Inferior parietal cortex (tissue), 1 donor: ENCODE measurements around the gene RPP38.

Experiments used
- DNase-seq: peaks from one replicate; pipeline ENCODE4 v3.0.0-alpha.2; 2016; ENCODE audit errors: extremely low spot score

The RPP38 gene

GRCh38 chr10:15097011-15097812 lies at the start of gene RPP38:
Gene RPP38, plus strand, starts transcription at chr10:15097355. Its CDS starts 5,960 bp downstream, at chr10:15103315.
- peak; percentile 94 for DNase-seq

GRCh38 chr10:15049533-15049932 lies 47.6 kb upstream of the RPP38 start:
- DNase-seq = no peak

- no peak for DNase-seq
Observed at GRCh38 chr10:15052121-15052520, 45.0 kb upstream of the RPP38 start.

- DNase-seq = no peak
Observed at GRCh38 chr10:15053061-15053460, 44.1 kb upstream of the RPP38 start.

- no peak for DNase-seq
Observed at GRCh38 chr10:15058689-15059088, 38.5 kb upstream of the RPP38 start.

GRCh38 chr10:15059914-15060313 lies 37.2 kb upstream of the RPP38 start:
- DNase-seq = no peak

GRCh38 chr10:15060638-15061037 lies 36.5 kb upstream of the RPP38 start:
- no peak for DNase-seq

- no peak for DNase-seq
Observed at GRCh38 chr10:15067154-15067553, 30.0 kb upstream of the RPP38 start.

- DNase-seq = no peak
Observed at GRCh38 chr10:15068802-15069201, 28.4 kb upstream of the RPP38 start.

- DNase-seq = no peak
Observed at GRCh38 chr10:15069230-15069629, 27.9 kb upstream of the RPP38 start.

- DNase-seq = no peak
Observed at GRCh38 chr10:15072358-15072757, 24.8 kb upstream of the RPP38 start.

- DNase-seq = no peak
Observed at GRCh38 chr10:15075421-15075820, 21.7 kb upstream of the RPP38 start.

- no peak for DNase-seq
Observed at GRCh38 chr10:15083674-15084501, 13.3 kb upstream of the RPP38 start.

- DNase-seq = peak; percentile 68
Observed at GRCh38 chr10:15084502-15084922, 12.6 kb upstream of the RPP38 start.

- DNase-seq = peak; percentile 76
Observed at GRCh38 chr10:15088428-15089261, 8.5 kb upstream of the RPP38 start, which contains the start of gene ACBD7. Gene ACBD7, minus strand, starts transcription at chr10:15088776. Its CDS starts 48 bp downstream, at chr10:15088728.

GRCh38 chr10:15091418-15091817 lies 5.7 kb upstream of the RPP38 start:
- DNase-seq = no peak

GRCh38 chr10:15092855-15093408 lies 4.2 kb upstream of the RPP38 start:
- no peak for DNase-seq

- DNase-seq = no peak
Observed at GRCh38 chr10:15096661-15097010, 519 bp upstream of the RPP38 start.

GRCh38 chr10:15099886-15100285 lies 2.7 kb downstream of the RPP38 start:
- DNase-seq = no peak

- DNase-seq = no peak
Observed at GRCh38 chr10:15103513-15103912, 6.4 kb downstream of the RPP38 start.

- DNase-seq = peak; percentile 82
Observed at GRCh38 chr10:15106352-15107013, 9.3 kb downstream of the RPP38 start.
